NCI-H1694 treated with DMSO at 0.1 percent for 48 hours (cell line): Measurements from ENCODE around the gene ADAM10.

Experiments
- DNase-seq: peaks from one replicate; lab custom pipeline; 2025; lab: John Stamatoyannopoulos, UW

ADAM10 gene

GRCh38 chr15:58715266-58715917, 34.1 kb downstream of the ADAM10 start:
- no peak for DNase-seq

GRCh38 chr15:58710701-58711100, 38.8 kb downstream of the ADAM10 start:
- no peak for DNase-seq

- DNase-seq = no peak
These were observed 42.1 kb downstream of the ADAM10 start for GRCh38 chr15:58707397-58707796.

DNA sequence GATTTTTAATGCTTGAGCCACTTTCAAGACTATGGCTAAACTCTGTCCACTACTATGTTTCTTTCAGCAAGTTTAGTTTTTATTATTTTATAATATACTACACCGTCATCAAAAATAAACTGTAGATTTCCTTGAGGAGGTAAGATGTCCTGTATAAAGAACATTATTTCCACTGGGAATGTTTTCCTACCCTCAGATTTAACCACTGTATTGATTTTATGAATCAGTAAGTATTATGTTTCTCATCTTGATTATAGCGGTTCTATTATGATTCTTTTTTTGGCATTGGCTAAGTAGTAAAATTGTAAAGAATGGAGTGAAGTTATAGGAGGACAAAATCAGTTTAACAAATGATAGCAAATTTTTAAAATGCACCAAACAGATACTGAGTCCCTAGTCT, 44.4 kb downstream of the ADAM10 start:
- no peak for DNase-seq

GRCh38 chr15:58704155-58704865, 45.2 kb downstream of the ADAM10 start:
- DNase-seq = no peak

GRCh38 chr15:58703610-58704009, 45.9 kb downstream of the ADAM10 start:
- no peak for DNase-seq

- DNase-seq = no peak
These were observed 47.3 kb downstream of the ADAM10 start for GRCh38 chr15:58702233-58702632.

DNA sequence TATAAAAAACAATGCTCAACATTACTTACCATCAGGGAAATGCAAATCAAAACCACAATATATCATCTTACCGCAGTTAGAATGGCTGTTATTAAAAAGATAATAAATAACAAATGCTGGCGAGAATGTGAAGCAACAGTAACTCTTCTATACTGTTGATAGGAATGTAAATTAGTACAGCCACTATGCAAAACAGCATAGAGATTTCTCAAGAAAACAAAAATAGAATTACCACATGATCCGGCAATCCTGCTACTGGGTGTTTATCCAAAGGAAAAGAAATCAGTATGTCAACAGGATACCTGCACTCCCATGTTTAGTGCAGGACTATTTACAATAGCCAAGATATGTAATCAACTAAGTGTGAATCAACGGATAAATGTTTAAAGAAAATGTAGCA, 48.1 kb downstream of the ADAM10 start:
- DNase-seq = no peak

DNA sequence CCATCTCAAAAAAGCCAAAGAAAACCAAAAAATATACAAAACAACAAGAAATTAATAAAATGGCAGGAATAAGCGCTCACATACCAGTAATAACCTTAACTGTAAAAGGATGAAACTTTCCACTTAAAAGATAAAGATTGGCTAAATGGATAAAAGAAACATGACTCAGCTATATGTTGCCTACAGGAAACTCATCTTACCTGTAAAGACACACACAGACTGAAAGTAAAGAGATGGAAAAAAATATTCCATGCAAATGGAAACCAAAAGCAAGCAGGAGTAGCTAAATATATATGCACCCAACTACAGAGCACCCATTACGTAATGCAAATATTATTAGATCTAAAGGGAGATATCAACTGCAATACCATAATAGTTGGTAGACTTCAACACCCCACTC, 49.7 kb downstream of the ADAM10 start:
- no peak for DNase-seq

DNA sequence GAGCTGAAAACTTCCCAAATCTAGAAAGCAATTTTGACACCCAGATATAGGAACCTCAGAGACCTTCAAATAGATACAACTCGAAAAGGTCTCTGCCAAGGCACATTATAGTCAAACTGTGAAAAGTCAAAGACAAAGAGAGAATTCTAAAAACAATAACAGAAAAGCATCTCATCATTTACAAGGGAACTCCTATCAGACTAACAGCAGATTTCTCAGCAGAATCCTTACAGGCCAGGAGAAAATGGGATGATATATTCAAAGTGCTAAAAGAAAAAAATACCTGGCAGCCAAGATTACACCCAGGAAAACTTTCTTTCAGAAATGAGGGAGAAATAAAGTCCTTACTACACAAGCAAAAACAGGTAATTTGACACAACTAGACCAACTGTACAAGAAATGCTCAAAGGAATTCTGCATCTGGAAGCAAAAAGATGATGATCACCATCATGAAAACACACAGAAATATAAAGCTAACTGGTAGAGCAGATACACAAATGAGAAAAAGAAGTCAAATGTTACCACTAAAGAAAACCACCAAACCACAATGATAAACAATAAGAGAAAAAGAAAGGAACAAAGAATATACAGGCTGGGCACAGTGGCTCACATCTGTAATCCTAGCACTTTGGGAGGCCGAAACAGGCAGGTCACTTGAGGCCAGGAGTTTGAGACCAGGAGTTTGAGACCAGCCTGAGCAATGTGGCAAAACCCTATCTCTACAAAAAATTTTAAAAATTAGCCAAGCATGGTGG, 50.4 kb downstream of the ADAM10 start:
- DNase-seq = no peak

- DNase-seq = no peak
These were observed 52.3 kb downstream of the ADAM10 start for GRCh38 chr15:58697220-58697619.

- DNase-seq = no peak
These were observed 52.8 kb downstream of the ADAM10 start for GRCh38 chr15:58696738-58697137.

GRCh38 chr15:58694641-58695398, 54.7 kb downstream of the ADAM10 start:
- DNase-seq = no peak

DNA sequence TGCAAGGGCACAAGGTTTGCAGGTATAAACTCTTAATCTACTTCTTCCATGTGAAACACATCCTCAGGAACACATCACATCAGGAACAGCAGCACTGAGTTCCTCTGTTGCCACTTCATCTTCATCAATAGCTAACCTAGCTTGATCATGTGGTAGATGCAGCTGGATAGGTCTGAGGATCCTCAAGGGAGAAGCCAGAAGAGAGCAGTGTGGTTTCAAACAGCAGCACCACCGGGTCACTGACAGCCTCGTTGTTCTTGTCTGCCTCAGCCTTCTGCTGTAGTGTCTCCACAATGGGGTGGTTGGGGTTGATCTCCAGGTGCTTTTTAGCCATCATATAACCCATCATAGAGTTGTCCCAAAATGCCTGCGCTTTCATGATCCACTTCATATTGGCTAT, 58.8 kb downstream of the ADAM10 start:
- DNase-seq = no peak

DNA sequence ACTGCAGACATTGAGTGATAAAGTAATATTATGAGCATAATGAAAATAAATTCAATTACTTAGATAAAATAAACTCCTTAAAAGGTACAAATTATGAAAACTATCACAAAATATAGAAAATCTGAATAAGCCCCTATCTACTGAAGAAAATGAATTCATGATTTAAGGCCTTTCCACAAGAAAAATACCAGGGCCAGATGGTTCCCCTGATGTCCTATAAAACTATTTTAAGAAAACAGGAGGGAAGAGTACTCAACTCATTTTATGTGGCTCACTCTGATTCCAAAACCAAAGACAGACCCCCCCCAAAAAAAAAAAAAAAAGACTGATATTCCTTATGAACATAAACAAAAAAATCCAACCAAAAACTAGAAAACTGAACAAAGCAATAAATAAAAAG, 59.9 kb downstream of the ADAM10 start:
- DNase-seq = no peak

- DNase-seq = no peak
These were observed 63.2 kb downstream of the ADAM10 start for GRCh38 chr15:58686286-58686685.

DNA sequence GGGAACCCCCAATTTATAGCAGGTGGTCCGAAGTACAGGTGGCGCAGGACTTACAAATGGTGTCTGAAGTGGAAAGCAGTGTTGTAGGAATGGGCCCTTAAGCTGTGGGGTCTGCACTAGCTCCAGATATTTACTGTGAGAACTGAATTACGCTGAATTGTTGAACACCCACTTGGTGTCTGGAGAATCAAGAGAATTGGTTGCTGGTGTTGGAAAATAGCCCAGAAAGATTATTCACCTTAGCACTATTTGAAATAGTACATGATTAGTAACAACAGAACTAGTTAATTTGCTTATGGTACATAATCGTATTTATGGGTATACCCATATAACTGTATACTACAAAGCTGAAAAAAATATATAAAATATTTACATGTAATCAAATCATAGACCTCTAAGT, 64.8 kb downstream of the ADAM10 start:
- DNase-seq = no peak

- no peak for DNase-seq
These were observed 65.3 kb downstream of the ADAM10 start for GRCh38 chr15:58684036-58684710.

- no peak for DNase-seq
These were observed 67.3 kb downstream of the ADAM10 start for GRCh38 chr15:58682234-58682633.

- no peak for DNase-seq
These were observed 70.8 kb downstream of the ADAM10 start for GRCh38 chr15:58678683-58679082.

GRCh38 chr15:58677426-58677825, 72.1 kb downstream of the ADAM10 start:
- DNase-seq = no peak

GRCh38 chr15:58676766-58677165, 72.7 kb downstream of the ADAM10 start:
- no peak for DNase-seq
